Astrocyte (in vitro differentiated cells and primary cell): ENCODE data around the gene GLT1D1. TPM values are rescaled to one million over a fixed set of nuclear protein-coding genes. Genes with fewer than 3 reads are reported as not detected.

Experiments
- DNase-seq: peaks from one replicate; pipeline ENCODE4 v3.0.0-alpha.2; 2010; ENCODE audit warnings: low read depth
- FAIRE-seq: peaks from 2 replicates; lab custom pipeline; 2011; peaks lifted over from hg19 to GRCh38; lab: Jason Lieb, UNC
- H2AFZ ChIP-seq: 2 replicates; pipeline ENCODE4 v1.6.0; 2012; ENCODE audit warnings: low read depth, low read length, inconsistent platforms
- H3K27ac ChIP-seq: 2 replicates; pipeline ENCODE4 v1.5.1; 2011; ENCODE audit warnings: low read depth, low read length, inconsistent platforms
- H3K27me3 ChIP-seq: 2 replicates; pipeline ENCODE4 v1.6.0; 2011; ENCODE audit warnings: low read length, inconsistent platforms; ENCODE audit not compliant: insufficient read depth
- H3K36me3 ChIP-seq: 2 replicates; pipeline ENCODE4 v1.5.1; 2011; ENCODE audit warnings: low read length, inconsistent platforms; ENCODE audit not compliant: insufficient read depth
- H3K4me1 ChIP-seq: 2 replicates; pipeline ENCODE4 v1.5.1; 2011; ENCODE audit warnings: low read length, inconsistent platforms; ENCODE audit not compliant: insufficient read depth
- H3K4me2 ChIP-seq: 2 replicates; pipeline ENCODE4 v1.6.0; 2012; ENCODE audit warnings: low read length, inconsistent platforms
- H3K4me3 ChIP-seq: 2 replicates; pipeline ENCODE4 v1.5.1; 2011; ENCODE audit warnings: low read depth, mild to moderate bottlenecking, low read length, inconsistent platforms; ENCODE audit not compliant: insufficient read depth
- H3K79me2 ChIP-seq: 2 replicates; pipeline ENCODE4 v1.6.0; 2012; ENCODE audit warnings: mild to moderate bottlenecking, low read length, inconsistent platforms; ENCODE audit not compliant: insufficient read depth
- H3K9ac ChIP-seq: 2 replicates; pipeline ENCODE4 v1.6.0; 2012; ENCODE audit warnings: mild to moderate bottlenecking, low read length, inconsistent platforms
- H3K9me3 ChIP-seq: 2 replicates; pipeline ENCODE4 v1.5.1; 2012; ENCODE audit warnings: low read depth, mild to moderate bottlenecking, low read length, inconsistent platforms; ENCODE audit not compliant: insufficient read depth
- H4K20me1 ChIP-seq: 2 replicates; pipeline ENCODE4 v1.6.0; 2012; ENCODE audit warnings: low read length, inconsistent platforms; ENCODE audit not compliant: insufficient read depth
- H3K27ac Mint-ChIP-seq: one replicate; pipeline ENCODE4 v1.8.0; 2021; ENCODE audit warnings: mild to moderate bottlenecking, mixed read lengths; ENCODE audit not compliant: unreplicated experiment
- H3K27me3 Mint-ChIP-seq: one replicate; pipeline ENCODE4 v1.8.0; 2021; ENCODE audit warnings: low read depth, mixed read lengths; ENCODE audit not compliant: unreplicated experiment
- H3K36me3 Mint-ChIP-seq: one replicate; pipeline ENCODE4 v1.8.0; 2021; ENCODE audit warnings: low read depth, mixed read lengths; ENCODE audit not compliant: unreplicated experiment
- H3K4me1 Mint-ChIP-seq: one replicate; pipeline ENCODE4 v1.8.0; 2021; ENCODE audit warnings: low read depth, mixed read lengths; ENCODE audit not compliant: unreplicated experiment
- H3K4me3 Mint-ChIP-seq: one replicate; pipeline ENCODE4 v1.8.0; 2021; ENCODE audit warnings: mild to moderate bottlenecking, moderate library complexity, mixed read lengths; ENCODE audit not compliant: unreplicated experiment
- H3K9me3 Mint-ChIP-seq: one replicate; pipeline ENCODE4 v1.8.0; 2021; ENCODE audit warnings: mild to moderate bottlenecking, mixed read lengths; ENCODE audit not compliant: unreplicated experiment
- CTCF ChIP-seq: IDR thresholded peaks from 2 replicates; pipeline ENCODE4 v1.5.1; 2011; ENCODE audit warnings: low read depth, mild to moderate bottlenecking, inconsistent platforms, low read length, moderate library complexity; ENCODE audit not compliant: insufficient read depth
- EZH2 ChIP-seq: IDR thresholded peaks from 2 replicates; pipeline ENCODE4 v1.6.1; 2012; ENCODE audit warnings: mild to moderate bottlenecking, low read length, inconsistent platforms; ENCODE audit not compliant: insufficient read depth
- total RNA-seq: library from RNA; stranded (reverse); gene quantifications from 2 replicates; pipeline ENCODE4 v1.2.1, GENCODE V29; 2021

GLT1D1 gene
- total RNA-seq, 1 donor from 2014 or later = 0.16 TPM

- H3K4me2 ChIP-seq = no peak overlapping the region
- H3K27me3 Mint-ChIP-seq = no peaks in the 10 kb centered on the region
- peak overlapping the region; percentile 83 for H3K9ac ChIP-seq
- H3K27ac Mint-ChIP-seq = peak overlapping the region; percentile 58
- no peaks in the 10 kb centered on the region for H3K27me3 ChIP-seq
- peaks cover 7% of the 10 kb centered on the region for H3K36me3 ChIP-seq
- no peak overlapping the region for H3K4me3 ChIP-seq
- H3K27ac ChIP-seq = peak overlapping the region; percentile 90
- no peaks in the 10 kb centered on the region for H3K9me3 ChIP-seq
- peaks cover 25% of the 10 kb centered on the region for H3K4me1 ChIP-seq
- TF ChIP-seq EZH2 (no peak), CTCF (no peak)
- H4K20me1 ChIP-seq = peaks cover 45% of the 10 kb centered on the region
- no peak overlapping the region for H3K4me3 Mint-ChIP-seq
- peaks cover 5% of the 10 kb centered on the region for H3K36me3 Mint-ChIP-seq
- H2AFZ ChIP-seq = no peak overlapping the region
- H3K79me2 ChIP-seq = peaks cover 91% of the 10 kb centered on the region
- DNase-seq = no peak
- peaks cover 12% of the 10 kb centered on the region for H3K4me1 Mint-ChIP-seq
- peaks cover 3% of the 10 kb centered on the region for H3K9me3 Mint-ChIP-seq
- FAIRE-seq = no peak
These were observed 33.8 kb upstream of the GLT1D1 start for GRCh38 chr12:128819293-128820144.

GRCh38 chr12:128820253-128820652 is 33.0 kb upstream of the GLT1D1 start:
- H3K4me1 ChIP-seq = peaks cover 28% of the 10 kb centered on the region
- no peak overlapping the region for H3K9ac ChIP-seq
- peaks cover 3% of the 10 kb centered on the region for H3K9me3 Mint-ChIP-seq
- DNase-seq (no peak), FAIRE-seq (no peak)
- peaks cover 84% of the 10 kb centered on the region for H3K79me2 ChIP-seq
- H3K36me3 ChIP-seq = peaks cover 4% of the 10 kb centered on the region
- H2AFZ ChIP-seq = no peak overlapping the region
- H3K36me3 Mint-ChIP-seq = peaks cover 5% of the 10 kb centered on the region
- TF ChIP-seq EZH2 = no peak
- no peak for TF ChIP-seq CTCF
- H3K4me2 ChIP-seq = no peak overlapping the region
- H3K9me3 ChIP-seq = no peaks in the 10 kb centered on the region
- H3K4me1 Mint-ChIP-seq = peaks cover 12% of the 10 kb centered on the region
- H3K27me3 Mint-ChIP-seq = no peaks in the 10 kb centered on the region
- no peak overlapping the region for H3K27ac ChIP-seq
- H3K27me3 ChIP-seq = no peaks in the 10 kb centered on the region
- peaks cover 39% of the 10 kb centered on the region for H4K20me1 ChIP-seq
- no peak overlapping the region for H3K4me3 Mint-ChIP-seq
- H3K4me3 ChIP-seq = no peak overlapping the region
- H3K27ac Mint-ChIP-seq = no peak overlapping the region
